ENCODE results near the gene MAD2L1BP. TPM values are rescaled to one million over a fixed set of nuclear protein-coding genes. Genes with fewer than 3 reads are reported as not detected.
A peak's percentile ranks its signal among the peaks of the same experiment; 100 is the strongest.

Gene MAD2L1BP
- total and polyA plus RNA-seq, 8 donors: 6.5 to 18.6 (median 10.1) TPM

DNA sequence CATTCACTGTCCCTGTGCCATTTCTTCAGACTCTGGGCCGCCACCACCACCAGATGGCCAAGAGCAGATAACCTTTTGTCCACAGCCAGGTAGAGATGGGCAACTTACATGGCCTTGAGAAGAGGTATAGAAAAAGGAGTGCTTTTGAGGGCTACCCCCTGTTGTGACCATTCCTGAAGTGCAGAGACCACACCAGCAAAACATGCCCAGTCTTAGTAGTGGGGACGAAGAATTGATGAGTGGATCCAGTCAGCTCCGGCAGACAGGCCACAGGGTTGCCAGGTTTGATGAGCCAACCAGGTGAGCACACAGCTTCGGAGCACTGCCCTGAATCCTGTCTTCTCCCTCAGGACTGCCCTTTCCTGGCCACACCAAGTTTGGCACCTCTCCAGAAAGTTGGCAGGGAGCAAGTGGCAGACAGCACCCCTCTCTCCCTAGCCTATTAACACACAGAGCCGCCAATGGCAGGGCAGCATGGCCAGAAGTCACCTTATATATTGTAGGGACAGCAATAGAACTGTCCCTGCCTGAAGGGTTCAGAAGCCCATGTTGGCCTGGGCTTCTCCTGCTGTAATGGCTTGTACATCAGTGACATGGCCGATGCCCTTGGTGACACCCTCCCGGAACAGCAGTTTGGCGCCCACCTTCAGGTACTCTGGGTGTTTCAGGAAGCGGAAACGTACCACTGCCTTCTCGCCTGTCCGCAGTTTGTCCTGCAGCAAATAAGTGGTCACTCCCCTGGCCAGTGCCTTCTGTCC, 14.4 kb upstream of the MAD2L1BP start:
- Histone ChIP-seq H3K4me1 (no peaks in the 10 kb centered on the region), H3K9me3 (no peaks in the 10 kb centered on the region), H3K4me3 (no peak overlapping the region), H3K36me3 (peaks cover 0 to 51% (median 10%) of the 10 kb centered on the region in 3 donors), H3K27me3 (no peaks in the 10 kb centered on the region), H3K27ac (no peak overlapping the region)
- DNase-seq (peak in 2 of 6 donors; percentile 49 to 61), ATAC-seq (peak in 1 of 4 donors; percentile 9), FAIRE-seq (no peak)
- TF ChIP-seq CTCF (IDR thresholded peaks at IDR 0.05): no peak
- whole genome bisulfite sequencing, 2 donors: 92 to 93% methylated on average over 12 of the region's 12 CpGs
- intact Hi-C loops (cut with DNase I): no loop called here

GRCh38 chr6:43621836-43622180, 13.8 kb upstream of the MAD2L1BP start:
- 94% methylated on average over 10 of the region's 10 CpGs for WGBS, 2 donors
- TF ChIP-seq CTCF (IDR thresholded peaks at IDR 0.05): no peak
- Histone ChIP-seq H3K27ac (no peak overlapping the region), H3K4me3 (no peak overlapping the region), H3K9me3 (no peaks in the 10 kb centered on the region), H3K4me1 (peaks cover 0 to 3% (median 0%) of the 10 kb centered on the region in 3 donors), H3K27me3 (no peaks in the 10 kb centered on the region), H3K36me3 (peaks cover 0 to 51% (median 10%) of the 10 kb centered on the region in 3 donors)
- DNase-seq (peak in 1 of 6 donors; percentile 9), FAIRE-seq (no peak), ATAC-seq (no peak)
- intact Hi-C loops (cut with DNase I): no loop called here

DNA sequence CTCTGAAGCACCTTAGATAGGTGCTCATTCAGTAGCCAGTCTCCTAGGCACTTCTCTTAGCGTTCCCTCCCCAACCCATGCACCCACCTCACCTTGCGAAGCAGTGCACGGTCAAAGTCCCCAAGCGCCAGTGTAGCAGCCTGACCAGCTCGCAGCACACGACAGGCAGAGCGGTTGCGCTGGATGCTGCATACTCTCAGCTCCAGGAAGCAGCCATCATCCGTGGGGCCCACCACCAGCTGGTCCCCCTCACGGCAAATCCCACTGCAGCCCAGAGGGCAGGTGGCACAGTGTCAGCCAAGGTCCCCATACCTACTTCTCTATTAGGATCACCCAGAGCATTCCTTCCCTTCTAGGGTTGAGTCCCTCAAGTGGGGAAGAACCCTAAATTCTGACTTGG, 13.1 kb upstream of the MAD2L1BP start:
- Histone ChIP-seq H3K9me3 (no peaks in the 10 kb centered on the region), H3K27me3 (no peaks in the 10 kb centered on the region), H3K4me3 (no peak overlapping the region), H3K4me1 (peaks cover 0 to 10% (median 1%) of the 10 kb centered on the region in 3 donors), H3K36me3 (peaks cover 0 to 51% (median 10%) of the 10 kb centered on the region in 3 donors), H3K27ac (no peak overlapping the region)
- no peak for TF ChIP-seq CTCF (IDR thresholded peaks at IDR 0.05)
- intact Hi-C loops (cut with DNase I): no loop called here
- FAIRE-seq (no peak), ATAC-seq (no peak), DNase-seq (peak in 1 of 6 donors; percentile 40)
- 93 to 99% methylated on average over 10 of the region's 10 CpGs for WGBS, 2 donors

DNA sequence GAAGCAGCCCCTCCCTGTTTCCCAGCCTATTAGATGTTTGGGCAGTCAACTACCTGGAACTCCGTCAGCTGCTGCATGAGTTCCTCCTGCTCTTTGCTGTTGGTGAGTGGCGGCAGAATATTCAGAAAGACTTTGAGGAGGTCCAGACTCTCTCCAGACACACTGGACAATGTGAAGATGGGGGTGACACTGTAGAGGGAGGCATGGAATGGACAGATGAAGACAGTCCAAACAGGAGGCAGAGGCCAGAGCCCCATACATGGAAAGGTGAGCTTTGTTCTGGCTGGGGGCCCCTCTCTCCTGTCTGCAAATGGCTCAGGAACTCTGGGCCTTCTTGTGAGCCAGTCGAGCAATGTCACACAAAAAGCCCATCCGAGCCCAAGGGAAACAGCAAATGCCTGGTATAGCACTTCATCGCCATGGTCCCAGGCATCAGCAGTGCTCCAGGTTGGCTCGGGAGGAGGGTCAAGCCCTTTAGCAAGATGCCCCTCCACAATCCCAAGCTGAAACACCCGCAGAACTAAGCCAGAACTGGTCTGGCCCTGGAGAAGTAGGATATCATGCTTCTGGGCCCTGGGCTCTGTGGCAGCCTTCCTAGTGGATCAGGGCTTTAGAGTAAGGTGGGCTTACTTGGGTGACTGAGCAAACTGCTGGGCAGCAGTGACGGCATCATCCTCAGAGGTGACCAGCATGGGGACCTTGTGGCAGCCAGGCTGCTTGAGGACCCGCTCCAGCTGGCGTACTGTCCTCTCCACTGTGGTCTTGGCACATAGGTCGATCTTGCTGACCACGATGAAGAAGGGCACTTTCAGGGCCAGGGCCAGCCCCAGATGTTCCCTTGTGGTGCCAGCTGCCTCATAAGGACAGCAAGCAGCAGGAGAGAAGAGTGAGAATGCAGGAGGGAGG, 11.5 kb upstream of the MAD2L1BP start:
- H3K36me3 ChIP-seq: peaks cover 0 to 51% (median 10%) of the 10 kb centered on the region in 3 donors
- no peak for FAIRE-seq
- H3K27ac ChIP-seq: no peak overlapping the region
- H3K27me3 ChIP-seq: no peaks in the 10 kb centered on the region
- no peak for ATAC-seq
- TF ChIP-seq CTCF (IDR thresholded peaks at IDR 0.05): no peak
- DNase-seq: peak in 1 of 6 donors; percentile 56
- WGBS, 2 donors: 88% methylated on average over 12 of the region's 12 CpGs
- H3K4me3 ChIP-seq: no peak overlapping the region
- H3K4me1 ChIP-seq: peaks cover 0 to 16% (median 4%) of the 10 kb centered on the region in 3 donors
- intact Hi-C loops (cut with DNase I): no loop called here
- no peaks in the 10 kb centered on the region for H3K9me3 ChIP-seq
